HG03520 (cell line): ENCODE results near the gene C3orf20.
"Not testable (repeated sequence)": the region's sequence is repeated elsewhere in the genome, so short reads cannot be mapped to it uniquely, and the experiment has no call there.

Experiments used
- ATAC-seq: cut with Tn5 transposase; IDR thresholded peaks from one replicate; pipeline ENCODE4 v1.9.1; 2021; ENCODE audit warnings: mild to moderate bottlenecking, moderate library complexity; ENCODE audit not compliant: unreplicated experiment

Gene C3orf20

GRCh38 chr3:14649466-14649865, 25.5 kb upstream of the C3orf20 start:
- ATAC-seq = no peak

GRCh38 chr3:14650193-14650592, 24.7 kb upstream of the C3orf20 start:
- no peak for ATAC-seq

DNA sequence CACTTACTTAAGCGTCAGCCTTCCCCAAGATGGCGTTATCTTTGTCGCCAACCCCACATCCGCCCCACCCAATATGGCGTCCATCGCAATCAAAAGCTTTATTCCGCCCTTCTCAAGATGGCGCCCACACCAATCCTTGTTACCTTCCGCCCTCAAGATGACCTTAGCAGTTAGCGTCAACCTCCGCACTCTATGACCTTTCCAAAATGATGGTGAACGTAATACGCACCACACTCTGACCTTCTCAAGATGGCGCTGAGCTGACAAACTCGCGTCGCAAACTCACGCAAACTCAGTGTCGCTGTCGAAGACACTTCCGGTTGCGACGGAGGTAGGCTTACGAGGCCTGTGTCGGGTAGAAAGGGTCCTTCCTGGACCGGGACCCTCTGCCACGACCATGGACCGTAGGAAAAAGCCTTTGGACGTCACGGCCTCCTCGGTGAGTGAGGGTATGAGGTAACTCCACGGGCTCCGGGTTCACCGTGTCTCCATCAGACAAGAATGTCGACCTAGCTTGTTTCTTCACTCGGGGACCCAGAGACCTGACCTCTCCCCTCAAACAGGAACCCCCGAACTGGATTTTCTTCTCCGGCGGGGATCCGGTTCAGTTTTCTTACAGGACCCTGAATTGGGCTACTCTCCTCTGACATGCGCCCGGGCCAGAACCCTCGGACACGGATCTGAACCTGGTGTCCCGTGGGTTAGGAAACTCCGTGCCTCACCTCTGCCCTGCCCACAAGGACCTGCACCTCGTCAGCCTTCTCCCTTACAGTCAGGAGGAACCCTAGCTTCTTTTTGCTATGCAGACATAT, 23.3 kb upstream of the C3orf20 start, which contains the start of gene CCDC174:
Gene CCDC174, plus strand, starts transcription at position 323 of the 812 bp plus-strand sequence. Its CDS starts 75 bp downstream, at position 398.
- peak; percentile 96 for ATAC-seq

GRCh38 chr3:14652360-14652907, 22.5 kb upstream of the C3orf20 start:
- not testable (repeated sequence) for ATAC-seq

DNA sequence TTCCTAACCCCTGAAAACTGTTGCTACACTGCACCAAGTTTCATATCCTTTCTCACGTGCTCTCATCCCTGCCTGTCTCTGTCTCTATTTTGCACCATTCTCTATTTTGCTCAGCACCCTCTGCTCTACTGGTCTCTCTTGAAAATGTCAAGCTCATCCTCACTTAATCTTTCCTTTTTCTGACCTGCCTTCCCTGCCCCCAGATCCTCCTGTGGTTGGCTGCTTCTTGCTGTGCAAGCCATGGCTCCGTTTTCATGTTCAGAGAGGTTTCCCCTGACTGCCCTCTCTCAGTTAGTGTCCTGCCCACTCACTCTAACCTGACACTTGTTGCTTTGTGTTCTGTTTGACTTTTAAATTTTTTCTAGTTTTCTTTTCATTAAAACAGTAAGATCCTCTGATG, 17.4 kb upstream of the C3orf20 start:
- ATAC-seq = no peak

DNA sequence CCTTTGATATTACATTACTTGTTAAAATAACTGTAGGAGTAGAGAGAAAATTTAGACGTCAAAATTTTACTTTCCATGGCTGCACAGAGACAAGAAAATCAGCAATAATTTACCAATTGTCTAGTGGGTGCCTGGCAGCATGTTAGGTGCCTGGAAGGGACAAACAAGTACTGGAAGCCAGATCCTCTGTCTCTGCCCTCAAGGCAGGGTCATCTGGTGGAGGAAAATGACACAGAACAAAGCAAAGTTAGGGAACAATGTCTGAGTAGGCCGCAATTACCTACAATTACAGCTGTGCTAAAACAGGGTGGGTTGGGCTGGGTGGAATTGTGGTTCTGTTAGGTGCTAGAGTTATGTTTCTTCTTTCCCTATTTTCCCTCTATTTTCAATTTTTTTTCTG, 16.0 kb upstream of the C3orf20 start:
- ATAC-seq = no peak

GRCh38 chr3:14660942-14661341, 14.0 kb upstream of the C3orf20 start:
- no peak for ATAC-seq

- ATAC-seq = no peak
Measured at GRCh38 chr3:14663396-14664135, 11.4 kb upstream of the C3orf20 start.

GRCh38 chr3:14664170-14664569, 10.8 kb upstream of the C3orf20 start:
- no peak for ATAC-seq

- no peak for ATAC-seq
Measured at GRCh38 chr3:14672588-14672987, 2.4 kb upstream of the C3orf20 start.

DNA sequence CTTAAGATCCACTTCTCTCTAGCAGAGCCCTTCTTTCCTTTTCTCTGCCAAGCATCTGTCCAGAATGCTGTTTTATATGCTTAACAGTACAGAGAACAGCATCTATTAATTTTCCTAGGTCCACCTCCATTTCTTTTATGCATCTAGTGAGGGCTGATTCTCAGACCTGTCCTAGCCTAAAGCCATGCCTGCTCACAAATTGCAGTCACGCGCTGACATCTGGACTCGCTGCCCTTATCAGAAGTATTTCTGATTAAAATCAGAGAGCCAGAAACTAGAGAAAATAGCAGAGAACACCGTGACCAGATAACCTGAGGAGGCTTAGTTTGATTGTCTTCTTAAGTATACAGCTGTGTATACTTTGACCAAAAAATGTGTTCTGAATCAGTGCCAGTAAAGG, 1.9 kb downstream of the C3orf20 start:
- no peak for ATAC-seq

DNA sequence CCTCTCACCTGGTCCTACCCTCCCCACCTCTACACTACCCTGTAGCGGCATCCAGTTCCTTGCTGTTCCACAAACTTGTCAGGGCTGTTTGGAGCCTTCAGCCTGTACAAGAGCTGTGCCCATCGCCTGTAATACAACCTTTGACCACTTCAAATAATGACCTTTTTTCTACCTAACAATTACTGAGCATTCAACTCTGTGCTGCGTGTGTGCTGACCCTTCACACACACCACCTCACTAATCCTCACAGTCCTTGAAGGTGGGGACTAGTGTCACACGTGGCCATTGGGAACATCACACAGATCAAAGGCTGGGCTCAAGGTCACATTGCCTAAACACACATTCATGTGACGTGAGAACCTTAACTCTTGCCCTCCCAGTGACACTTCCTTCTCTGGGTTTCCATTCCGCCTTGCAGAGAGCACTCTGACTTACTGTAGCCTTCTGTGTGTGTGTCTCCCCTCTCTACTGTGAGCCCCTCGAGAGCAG, 3.1 kb downstream of the C3orf20 start:
- no peak for ATAC-seq

GRCh38 chr3:14680115-14680514, 5.2 kb downstream of the C3orf20 start:
- ATAC-seq = no peak

DNA sequence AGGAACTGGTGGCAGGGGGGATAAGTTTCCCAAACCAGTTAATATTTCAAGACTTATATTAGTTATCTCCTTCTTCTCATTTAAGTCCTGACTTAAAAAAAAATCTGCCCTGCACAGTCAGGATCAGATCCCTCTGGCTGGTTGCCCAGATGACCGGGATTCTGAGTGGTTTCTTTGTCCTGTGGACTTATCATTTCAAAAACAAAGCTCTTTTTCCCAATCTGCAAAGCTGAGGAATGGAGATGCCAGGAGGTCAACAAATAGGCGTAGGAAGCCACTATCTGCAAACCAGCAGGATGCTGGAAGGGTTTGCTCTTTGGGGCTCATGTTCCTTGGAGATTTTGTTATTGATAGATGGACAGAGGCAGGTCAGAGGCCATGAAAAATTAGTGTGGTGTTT, 5.8 kb downstream of the C3orf20 start:
- ATAC-seq = no peak

- ATAC-seq = no peak
Measured at GRCh38 chr3:14684447-14684846, 9.5 kb downstream of the C3orf20 start.

DNA sequence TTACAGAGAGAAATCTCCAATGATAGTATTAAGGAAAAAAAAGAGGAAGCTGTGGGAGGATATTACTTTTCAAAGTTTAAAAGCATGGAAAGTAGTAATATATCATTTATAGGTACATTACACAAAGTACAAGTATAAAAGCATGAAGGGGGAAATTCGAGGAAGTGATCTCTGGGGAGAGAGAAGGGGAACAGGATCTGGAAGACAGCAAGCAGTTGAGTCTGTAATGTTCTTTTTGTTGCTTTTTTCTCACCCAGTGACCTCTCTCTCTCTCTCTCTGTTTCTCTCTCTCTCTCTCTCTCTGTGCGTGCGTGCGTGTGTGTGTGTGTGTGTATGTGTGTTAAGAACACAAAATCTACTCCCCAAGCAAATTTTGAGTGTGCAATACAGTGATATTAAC, 10.2 kb downstream of the C3orf20 start:
- ATAC-seq = no peak

GRCh38 chr3:14687360-14687759, 12.4 kb downstream of the C3orf20 start:
- ATAC-seq = no peak

- ATAC-seq = peak; percentile 45
Measured at GRCh38 chr3:14688525-14688924, 13.6 kb downstream of the C3orf20 start.

DNA sequence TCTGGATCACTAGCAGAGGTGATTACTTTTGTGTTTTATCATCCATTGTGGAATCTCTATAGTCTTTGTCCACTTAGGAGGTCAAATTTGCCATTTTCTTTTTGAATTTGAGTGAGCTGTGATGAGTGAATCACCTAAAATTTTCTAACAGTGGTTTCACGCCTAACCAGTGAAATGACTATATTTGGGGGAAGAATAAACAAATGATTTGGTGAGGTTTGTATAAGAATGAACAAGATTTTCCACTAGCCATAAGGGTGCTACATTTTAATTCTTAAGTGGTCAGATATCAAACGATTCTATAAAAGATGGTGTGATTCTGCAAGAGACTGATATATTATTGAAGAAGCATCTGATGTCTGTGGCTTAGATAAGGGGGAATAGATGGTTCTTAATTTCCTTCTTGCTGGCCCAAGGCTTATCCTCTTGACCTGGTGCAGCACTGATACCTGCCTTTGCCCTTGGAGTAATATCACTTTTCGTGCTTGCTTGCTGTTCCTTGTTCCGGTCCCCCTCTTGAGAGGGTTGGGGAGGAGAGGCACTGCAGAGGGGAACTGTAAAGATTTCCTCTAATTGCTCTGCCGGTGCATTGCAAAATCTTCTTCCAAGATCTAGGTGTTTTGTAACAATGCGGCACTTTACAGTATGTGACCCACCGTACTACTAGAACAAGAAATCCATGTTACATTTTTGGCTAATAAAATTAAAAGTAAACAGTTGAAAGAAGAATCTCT, 14.5 kb downstream of the C3orf20 start:
- ATAC-seq = peak; percentile 37

DNA sequence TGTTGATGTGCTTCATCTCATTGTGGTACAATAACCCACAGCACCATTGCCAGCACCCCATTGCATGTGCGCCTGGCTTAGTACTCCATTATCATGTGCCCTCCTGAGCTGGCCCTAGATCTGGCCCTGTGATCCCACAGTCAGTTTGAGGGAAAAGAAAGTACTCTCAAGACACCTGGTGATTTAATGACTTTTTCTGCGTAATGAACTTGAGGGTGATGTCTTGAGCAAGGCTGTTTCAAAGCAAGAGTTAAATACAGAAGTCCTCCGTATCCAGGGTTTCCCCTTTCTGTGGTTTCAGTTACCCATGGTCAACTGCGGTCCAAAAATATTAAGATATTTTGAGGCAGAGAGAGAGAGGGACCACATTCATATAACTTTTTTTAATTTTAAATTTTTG, 16.3 kb downstream of the C3orf20 start:
- ATAC-seq = no peak

- ATAC-seq = no peak
Measured at GRCh38 chr3:14691719-14692118, 16.8 kb downstream of the C3orf20 start.
